ENCODE measurements around the gene KIDINS220.

KIDINS220 gene

GRCh38 chr2:8685697-8686358 is 151.6 kb downstream of the KIDINS220 start:
- DNase-seq, result peak; percentile 80

GRCh38 chr2:8684878-8685696 is 152.3 kb downstream of the KIDINS220 start:
- DNase-seq, result peak; percentile 94

- no peak for DNase-seq
Observed at GRCh38 chr2:8684540-8684877, 152.9 kb downstream of the KIDINS220 start.

GRCh38 chr2:8682719-8683667 is 154.4 kb downstream of the KIDINS220 start:
- DNase-seq, result peak; percentile 64

GRCh38 chr2:8681786-8682692 is 155.4 kb downstream of the KIDINS220 start, which contains the start of gene ID2:
Gene ID2 (plus strand): TSS chr2:8682056. CDS start chr2:8682166, 110 bp downstream.
- DNase-seq, result peak; percentile 99

GRCh38 chr2:8680822-8681760 is 156.3 kb downstream of the KIDINS220 start:
- peak; percentile 86 for DNase-seq

GRCh38 chr2:8679827-8680731 is 157.3 kb downstream of the KIDINS220 start:
- DNase-seq, result peak; percentile 97

- DNase-seq, result no peak
Observed at GRCh38 chr2:8679567-8679826, 157.9 kb downstream of the KIDINS220 start.
